ENCODE measurements around the gene CAPG.

- TF ChIP-seq CTCF (IDR thresholded peaks at IDR 0.05) (no peak), ZSCAN18 (CRISPR knock-in tag; IDR thresholded peaks at IDR 0.05) (no peak), MLX (CRISPR knock-in tag; IDR thresholded peaks at IDR 0.05) (no peak), USF2 (CRISPR knock-in tag; IDR thresholded peaks at IDR 0.05) (no peak), GABPB1 (CRISPR knock-in tag; IDR thresholded peaks at IDR 0.05) (no peak), NR2C2 (CRISPR knock-in tag; IDR thresholded peaks at IDR 0.05) (no peak), JUN (CRISPR knock-in tag; IDR thresholded peaks at IDR 0.05) (no peak)
These were observed 24.5 kb upstream of the CAPG start for GRCh38 chr2:85434696-85435095.

All from WTC11 (cell line).